GM18526 (cell line): ENCODE measurements around the gene ARHGEF38.

Source experiments
- POLR2A ChIP-seq: IDR thresholded peaks from 3 replicates; pipeline ENCODE4 v1.6.1; 2011; ENCODE audit not compliant: insufficient read length; ENCODE audit errors: extremely low read depth

ARHGEF38 gene

GRCh38 chr4:105708181-105709080, 156.0 kb downstream of the ARHGEF38 start, which contains the start of the genes GSTCD and INTS12:
GSTCD (plus strand) TSS chr4:105708784; CDS start chr4:105717614, 8,830 bp downstream.
INTS12 (minus strand) TSS chr4:105708689; CDS start chr4:105700005, 8,684 bp downstream.
- peak; percentile 87 for TF ChIP-seq POLR2A

GRCh38 chr4:105709081-105709450, 156.6 kb downstream of the ARHGEF38 start:
- no peak for TF ChIP-seq POLR2A

- no peak for TF ChIP-seq POLR2A
These were observed 157.7 kb downstream of the ARHGEF38 start for GRCh38 chr4:105710012-105710600.

- no peak for TF ChIP-seq POLR2A
These were observed 158.3 kb downstream of the ARHGEF38 start for GRCh38 chr4:105710678-105711077.

GRCh38 chr4:105712766-105713165, 160.3 kb downstream of the ARHGEF38 start:
- TF ChIP-seq POLR2A = no peak

- no peak for TF ChIP-seq POLR2A
These were observed 161.7 kb downstream of the ARHGEF38 start for GRCh38 chr4:105714071-105714521.

GRCh38 chr4:105714932-105715331, 162.5 kb downstream of the ARHGEF38 start:
- TF ChIP-seq POLR2A = no peak

GRCh38 chr4:105715692-105716278, 163.4 kb downstream of the ARHGEF38 start:
- no peak for TF ChIP-seq POLR2A

- no peak for TF ChIP-seq POLR2A
These were observed 166.8 kb downstream of the ARHGEF38 start for GRCh38 chr4:105719204-105719603.

- TF ChIP-seq POLR2A = no peak
These were observed 173.2 kb downstream of the ARHGEF38 start for GRCh38 chr4:105725623-105726022.
